ENCODE measurements around the gene ADAMTS17. TPM values are rescaled to one million over a fixed set of nuclear protein-coding genes. Genes with fewer than 3 reads are reported as not detected.

Gene ADAMTS17
- total RNA-seq, 1 donor from 2014 or later = 1.5 TPM

DNA sequence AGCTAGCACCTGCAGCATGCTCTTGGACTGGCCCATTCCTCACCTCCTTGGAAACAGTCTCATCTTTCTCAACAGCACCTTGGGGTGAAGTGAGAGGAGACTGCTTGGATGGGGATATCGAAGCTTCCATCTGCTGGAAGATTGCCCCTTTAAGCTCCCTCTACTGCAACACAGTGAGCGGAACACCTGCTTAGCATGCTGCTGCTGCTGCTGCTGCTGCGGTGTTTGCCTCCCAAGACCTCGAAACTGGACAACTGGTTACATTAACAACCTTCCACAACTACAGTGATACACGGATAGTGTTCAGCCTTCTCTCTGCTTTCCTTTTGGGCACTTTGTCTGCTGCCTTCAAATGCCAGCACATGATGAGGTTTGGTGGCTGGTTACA lies 354.7 kb downstream of the ADAMTS17 start:
- peaks cover 20% of the 10 kb centered on the region for H3K4me1 ChIP-seq
- no peaks in the 10 kb centered on the region for H3K79me2 ChIP-seq (ENCODE audit: low read depth)
- H3K27ac Mint-ChIP-seq = no peak overlapping the region
- no peak for DNase-seq (ENCODE audit: low spot score)
- peaks cover 10% of the 10 kb centered on the region for H3K27me3 Mint-ChIP-seq (ENCODE audit: insufficient read depth, low read depth)
- no peak overlapping the region for H3K4me2 ChIP-seq
- H3K4me1 Mint-ChIP-seq = peaks cover 28% of the 10 kb centered on the region
- no peak overlapping the region for H3K27ac ChIP-seq
- peaks cover 22% of the 10 kb centered on the region for H3F3A ChIP-seq (ENCODE audit: low read depth)
- H3K36me3 ChIP-seq = no peaks in the 10 kb centered on the region
- peaks cover 2% of the 10 kb centered on the region for H3K36me3 Mint-ChIP-seq
- H3K9me3 Mint-ChIP-seq = peaks cover 6% of the 10 kb centered on the region
- no peaks in the 10 kb centered on the region for H3K9me3 ChIP-seq (ENCODE audit: low read depth)
- TF ChIP-seq EZH2phosphoT487 (IDR thresholded peaks at IDR 0.05) (no peak), EZH2 (IDR thresholded peaks at IDR 0.05) (no peak)
- TF ChIP-seq, protein P1, sequence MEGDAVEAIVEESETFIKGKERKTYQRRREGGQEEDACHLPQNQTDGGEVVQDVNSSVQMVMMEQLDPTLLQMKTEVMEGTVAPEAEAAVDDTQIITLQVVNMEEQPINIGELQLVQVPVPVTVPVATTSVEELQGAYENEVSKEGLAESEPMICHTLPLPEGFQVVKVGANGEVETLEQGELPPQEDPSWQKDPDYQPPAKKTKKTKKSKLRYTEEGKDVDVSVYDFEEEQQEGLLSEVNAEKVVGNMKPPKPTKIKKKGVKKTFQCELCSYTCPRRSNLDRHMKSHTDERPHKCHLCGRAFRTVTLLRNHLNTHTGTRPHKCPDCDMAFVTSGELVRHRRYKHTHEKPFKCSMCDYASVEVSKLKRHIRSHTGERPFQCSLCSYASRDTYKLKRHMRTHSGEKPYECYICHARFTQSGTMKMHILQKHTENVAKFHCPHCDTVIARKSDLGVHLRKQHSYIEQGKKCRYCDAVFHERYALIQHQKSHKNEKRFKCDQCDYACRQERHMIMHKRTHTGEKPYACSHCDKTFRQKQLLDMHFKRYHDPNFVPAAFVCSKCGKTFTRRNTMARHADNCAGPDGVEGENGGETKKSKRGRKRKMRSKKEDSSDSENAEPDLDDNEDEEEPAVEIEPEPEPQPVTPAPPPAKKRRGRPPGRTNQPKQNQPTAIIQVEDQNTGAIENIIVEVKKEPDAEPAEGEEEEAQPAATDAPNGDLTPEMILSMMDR (IDR thresholded peaks at IDR 0.05) = no peak
- no peak overlapping the region for H3K4me3 ChIP-seq
- H3K27me3 ChIP-seq = no peaks in the 10 kb centered on the region
- H3K4me3 Mint-ChIP-seq = no peak overlapping the region
- H4K20me1 ChIP-seq (ENCODE audit: low read depth) = no peaks in the 10 kb centered on the region
- H2AFZ ChIP-seq (replicated peaks) = no peak overlapping the region
- H3K9ac ChIP-seq = no peak overlapping the region

DNA sequence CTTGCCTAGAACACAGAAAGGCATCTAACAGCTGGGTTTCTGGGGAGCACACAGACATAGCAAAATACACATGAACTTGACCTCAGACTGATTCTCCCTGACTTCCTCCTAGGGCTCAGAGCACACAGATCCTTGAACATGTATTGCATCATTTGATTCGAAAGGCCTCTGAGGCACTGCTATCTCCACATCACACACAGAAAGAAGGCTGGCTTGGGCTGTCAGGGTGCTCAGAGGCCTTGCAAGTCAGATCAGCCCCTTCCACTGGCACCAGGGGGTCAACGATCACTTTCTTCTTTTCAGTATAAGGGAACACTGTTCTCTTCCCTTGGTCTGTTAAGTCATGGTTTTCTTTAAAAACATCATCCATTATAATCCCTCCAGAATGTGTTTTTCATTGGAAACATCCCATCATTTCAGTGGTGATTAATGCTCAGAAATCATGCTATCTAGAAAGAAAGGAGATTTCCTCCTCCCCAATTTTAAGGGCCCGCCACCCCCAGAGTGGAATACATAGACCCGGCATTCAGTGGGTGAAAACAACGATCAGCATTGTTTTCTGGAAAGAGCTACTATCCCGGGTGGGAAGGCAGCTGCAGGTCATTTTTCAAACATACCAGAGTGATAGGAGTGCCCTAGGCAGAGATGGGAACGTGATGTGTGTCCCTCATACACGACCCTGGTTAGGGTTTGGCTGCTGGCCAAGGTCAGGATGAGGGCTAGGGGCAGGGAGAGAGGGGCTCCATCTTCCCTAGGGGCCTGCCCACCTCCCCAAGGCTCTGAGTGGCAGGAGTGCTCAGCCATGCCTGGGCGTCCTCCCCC lies 355.3 kb downstream of the ADAMTS17 start:
- peaks cover 22% of the 10 kb centered on the region for H3K4me1 ChIP-seq
- no peaks in the 10 kb centered on the region for H4K20me1 ChIP-seq (ENCODE audit: low read depth)
- H3K9ac ChIP-seq = no peak overlapping the region
- Mint-ChIP-seq H3K4me3 (no peak overlapping the region), H3K27me3 (ENCODE audit: insufficient read depth, low read depth) (peaks cover 8% of the 10 kb centered on the region), H3K27ac (no peak overlapping the region), H3K36me3 (peaks cover 2% of the 10 kb centered on the region), H3K4me1 (peaks cover 28% of the 10 kb centered on the region), H3K9me3 (peaks cover 6% of the 10 kb centered on the region)
- H3K36me3 ChIP-seq = no peaks in the 10 kb centered on the region
- TF ChIP-seq, protein P1 (IDR thresholded peaks at IDR 0.05) = no peak
- no peak for TF ChIP-seq EZH2 (IDR thresholded peaks at IDR 0.05)
- no peak for TF ChIP-seq EZH2phosphoT487 (IDR thresholded peaks at IDR 0.05)
- H2AFZ ChIP-seq (replicated peaks) = no peak overlapping the region
- no peak overlapping the region for H3K27ac ChIP-seq
- no peaks in the 10 kb centered on the region for H3K27me3 ChIP-seq
- no peaks in the 10 kb centered on the region for H3K79me2 ChIP-seq (ENCODE audit: low read depth)
- H3K9me3 ChIP-seq (ENCODE audit: low read depth) = no peaks in the 10 kb centered on the region
- peaks cover 28% of the 10 kb centered on the region for H3F3A ChIP-seq (ENCODE audit: low read depth)
- no peak overlapping the region for H3K4me3 ChIP-seq
- no peak overlapping the region for H3K4me2 ChIP-seq
- DNase-seq (ENCODE audit: low spot score) = no peak

DNA sequence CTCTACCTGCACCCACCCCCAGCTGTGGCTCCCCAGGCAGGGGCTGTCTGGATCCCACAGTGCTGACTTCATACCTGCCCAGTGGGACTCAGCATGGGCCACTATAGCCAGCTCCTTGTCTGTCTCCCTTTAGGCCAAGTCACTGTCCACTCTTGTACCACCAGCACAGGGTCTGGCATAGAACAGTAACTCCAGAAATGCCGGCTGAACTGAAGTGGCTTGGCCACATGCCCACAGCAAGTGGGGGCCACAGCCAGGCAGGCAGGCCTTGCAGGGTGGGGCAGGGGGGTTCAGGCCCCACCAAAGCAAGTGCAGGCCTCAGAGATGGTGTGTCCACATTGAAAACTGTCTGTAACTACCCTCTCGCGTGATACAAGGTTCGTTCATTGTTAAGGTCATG lies 355.9 kb downstream of the ADAMTS17 start:
- Histone ChIP-seq H3K4me3 (no peak overlapping the region), H3F3A (ENCODE audit: low read depth) (peaks cover 30% of the 10 kb centered on the region), H4K20me1 (ENCODE audit: low read depth) (no peaks in the 10 kb centered on the region), H3K9ac (no peak overlapping the region), H3K4me2 (no peak overlapping the region), H3K4me1 (peaks cover 22% of the 10 kb centered on the region), H3K27me3 (no peaks in the 10 kb centered on the region), H2AFZ (replicated peaks) (no peak overlapping the region), H3K27ac (no peak overlapping the region), H3K36me3 (no peaks in the 10 kb centered on the region), H3K9me3 (ENCODE audit: low read depth) (no peaks in the 10 kb centered on the region), H3K79me2 (ENCODE audit: low read depth) (no peaks in the 10 kb centered on the region)
- H3K36me3 Mint-ChIP-seq = peaks cover 2% of the 10 kb centered on the region
- peaks cover 28% of the 10 kb centered on the region for H3K4me1 Mint-ChIP-seq
- DNase-seq (ENCODE audit: low spot score) = no peak
- no peak overlapping the region for H3K4me3 Mint-ChIP-seq
- peaks cover 6% of the 10 kb centered on the region for H3K9me3 Mint-ChIP-seq
- TF ChIP-seq EZH2 (IDR thresholded peaks at IDR 0.05) (no peak), EZH2phosphoT487 (IDR thresholded peaks at IDR 0.05) (no peak)
- TF ChIP-seq, protein P1 (IDR thresholded peaks at IDR 0.05) = no peak
- H3K27me3 Mint-ChIP-seq (ENCODE audit: insufficient read depth, low read depth) = peaks cover 11% of the 10 kb centered on the region
- H3K27ac Mint-ChIP-seq = no peak overlapping the region

Measured in neural progenitor cell (in vitro differentiated cells).